ENCODE results near the gene OR5AN1. TPM values are rescaled to one million over a fixed set of nuclear protein-coding genes. Genes with fewer than 3 reads are reported as not detected.

Gene OR5AN1
- total and polyA plus RNA-seq, 2 of the 8 experiments (the other 6 are each of a cell fraction or from before 2014, with no cell fraction given) = not detected

- no peak overlapping the region for H2BK12ac ChIP-seq (ENCODE audit: low read depth, low read length)
- H3K4me2 ChIP-seq (ENCODE audit: insufficient read depth in 1 of 2, low read depth in 2 of 2, low read length in 2 of 2) = no peak overlapping the region
- no peak overlapping the region for H3K14ac ChIP-seq (ENCODE audit: insufficient read length)
- no peak overlapping the region for H3K27ac ChIP-seq (ENCODE audit: low read depth, low read length)
- H2BK20ac ChIP-seq (ENCODE audit: low read length) = no peak overlapping the region
- no peak overlapping the region for H4K5ac ChIP-seq (ENCODE audit: insufficient read length, low read depth, low read length)
- no peak overlapping the region for H3K4ac ChIP-seq (replicated peaks; ENCODE audit: insufficient read length, low read depth, low read length)
- H4K8ac ChIP-seq (ENCODE audit: extremely low read depth, insufficient read depth, low read length) = no peak overlapping the region
- no peaks in the 10 kb centered on the region for H3K79me1 ChIP-seq (ENCODE audit: low read depth, low read length)
- FAIRE-seq (no peak), DNase-seq (ENCODE audit: low read depth in 1 of 2, low spot score in 2 of 2) (no peak)
- no peak overlapping the region for H3K9ac ChIP-seq (replicated peaks in 1 of 4; ENCODE audit: extremely low read depth in 1 of 4, low read depth in 3 of 4, low read length in 3 of 4)
- H2BK15ac ChIP-seq (ENCODE audit: low read length) = no peak overlapping the region
- no peaks in the 10 kb centered on the region for H4K20me1 ChIP-seq (replicated peaks in 1 of 2; ENCODE audit: control insufficient read depth in 1 of 2, insufficient read depth in 2 of 2, low read length in 2 of 2)
- H3K27me3 ChIP-seq (replicated peaks in 1 of 4; ENCODE audit: control insufficient read depth in 3 of 4, extremely low read depth in 1 of 4, insufficient read depth in 3 of 4, low read length in 3 of 4) = no peaks in the 10 kb centered on the region
- no peaks in the 10 kb centered on the region for H3K9me3 ChIP-seq (ENCODE audit: insufficient read depth in 2 of 2, low read depth in 1 of 2, low read length in 1 of 2)
- no peak overlapping the region for H3K56ac ChIP-seq (replicated peaks; ENCODE audit: insufficient read length, low read depth, low read length)
- H4K91ac ChIP-seq (replicated peaks; ENCODE audit: insufficient read length, low read length) = no peak overlapping the region
- H3K23ac ChIP-seq (ENCODE audit: insufficient read length) = no peak overlapping the region
- H3K79me2 ChIP-seq (ENCODE audit: control insufficient read depth in 1 of 2, insufficient read depth in 2 of 2, low read length in 2 of 2) = no peaks in the 10 kb centered on the region
- no peak overlapping the region for H2AK5ac ChIP-seq (ENCODE audit: low read depth, low read length)
- no peaks in the 10 kb centered on the region for H3K36me3 ChIP-seq (ENCODE audit: control insufficient read depth in 2 of 4, insufficient read depth in 4 of 4, low read length in 3 of 4)
- no peak overlapping the region for H2BK120ac ChIP-seq (replicated peaks; ENCODE audit: low read depth, low read length)
- POLR2A ChIA-PET (ENCODE audit: partially characterized antibody) = no interaction called here
- H2AFZ ChIP-seq (ENCODE audit: low read length) = no peak overlapping the region
- no peaks in the 10 kb centered on the region for H3K4me1 ChIP-seq (replicated peaks in 1 of 4; ENCODE audit: control insufficient read depth in 3 of 4, insufficient read depth in 4 of 4, low read length in 3 of 4)
- no peaks in the 10 kb centered on the region for H3K23me2 ChIP-seq (ENCODE audit: low read depth, low read length)
- no peak overlapping the region for H3K4me3 ChIP-seq (ENCODE audit: extremely low read depth in 1 of 4, insufficient read depth in 2 of 4, low read depth in 3 of 4, low read length in 4 of 4)
- CTCF ChIA-PET (ENCODE audit: partially characterized antibody) = interaction anchor here (1.0 to 1.1 kb wide), 2 partner anchors 13 to 72 kb away, joined by 3 read pairs; no protein-coding TSS in a partner anchor
- no peak overlapping the region for H2BK5ac ChIP-seq (ENCODE audit: low read depth, low read length)
- no peak overlapping the region for H3K18ac ChIP-seq (ENCODE audit: extremely low read depth, low read length)
- TF ChIP-seq EGR1 (IDR thresholded peaks at IDR 0.05; ENCODE audit: borderline replicate concordance, low read depth, low read length) (no peak), EZH2 (IDR thresholded peaks at IDR 0.05; ENCODE audit: low read depth, low read length, severe bottlenecking) (no peak), ZNF274 (IDR thresholded peaks at IDR 0.05; ENCODE audit: borderline replicate concordance, extremely low read depth, low read length) (no peak), TEAD4 (IDR thresholded peaks at IDR 0.05; ENCODE audit: low read depth, low read length) (no peak), SIX5 (IDR thresholded peaks at IDR 0.05; ENCODE audit: low read depth, low read length) (no peak), SIN3A (conservative IDR thresholded peaks at IDR 0.05 in 1 of 2, IDR thresholded peaks at IDR 0.05 in 1 of 2; ENCODE audit: low read depth in 1 of 2, low read length in 2 of 2) (no peak), SRF (IDR thresholded peaks at IDR 0.05; ENCODE audit: low read depth, low read length) (no peak), FOSL1 (IDR thresholded peaks at IDR 0.05; ENCODE audit: insufficient read depth, low read depth, low read length) (no peak), RAD21 (IDR thresholded peaks at IDR 0.05 in 1 of 2, conservative IDR thresholded peaks at IDR 0.05 in 1 of 2; ENCODE audit: low read depth in 2 of 2, low read length in 2 of 2) (no peak), CTCF (IDR thresholded peaks at IDR 0.05; ENCODE audit: control extremely low read depth in 1 of 3, insufficient read depth in 1 of 3, low read depth in 1 of 3, low read length in 3 of 3) (no peak), NANOG (IDR thresholded peaks at IDR 0.05; ENCODE audit: insufficient read depth, low read depth, low read length, poor library complexity, severe bottlenecking) (no peak), CBX5 (IDR thresholded peaks at IDR 0.05; ENCODE audit: low read depth, low read length) (no peak)
Measured at GRCh38 chr11:59335001-59335400, 23.7 kb upstream of the OR5AN1 start.

Data from H1 (cell line).